Osteocyte (in vitro differentiated cells): ENCODE measurements around the gene C11orf16. TPM values are rescaled to one million over a fixed set of nuclear protein-coding genes. Genes with fewer than 3 reads are reported as not detected.
A peak's percentile ranks its signal among the peaks of the same experiment; 100 is the strongest.

Experiments
- DNase-seq: peaks from one replicate; pipeline ENCODE4 v3.0.0; 2021; ENCODE audit warnings: mixed read lengths; ENCODE audit not compliant: unreplicated experiment; ENCODE audit errors: extremely low spot score
- H3K27ac Mint-ChIP-seq: one replicate; pipeline ENCODE4 v1.8.0; 2021; ENCODE audit warnings: mild to moderate bottlenecking, mixed read lengths; ENCODE audit not compliant: unreplicated experiment
- H3K27me3 Mint-ChIP-seq: one replicate; pipeline ENCODE4 v1.8.0; 2021; ENCODE audit warnings: mixed read lengths; ENCODE audit not compliant: unreplicated experiment
- H3K36me3 Mint-ChIP-seq: one replicate; pipeline ENCODE4 v1.8.0; 2021; ENCODE audit warnings: mixed read lengths; ENCODE audit not compliant: unreplicated experiment
- H3K4me1 Mint-ChIP-seq: one replicate; pipeline ENCODE4 v1.8.0; 2021; ENCODE audit warnings: mixed read lengths; ENCODE audit not compliant: unreplicated experiment
- H3K4me3 Mint-ChIP-seq: one replicate; pipeline ENCODE4 v1.8.0; 2021; ENCODE audit warnings: mild to moderate bottlenecking, moderate library complexity, mixed read lengths; ENCODE audit not compliant: unreplicated experiment
- H3K9me3 Mint-ChIP-seq: one replicate; pipeline ENCODE4 v1.8.0; 2021; ENCODE audit warnings: mixed read lengths; ENCODE audit not compliant: unreplicated experiment
- total RNA-seq: library from RNA; stranded (reverse); gene quantifications from 2 replicates; pipeline ENCODE4 v1.2.1, GENCODE V29; 2021
- TF ChIP-seq, protein P1 (sequence below): fragments of 200-600 bp; sonication (generic); IDR thresholded peaks from 2 replicates; pipeline ENCODE4 v1.5.0; 2021; ENCODE audit warnings: antibody characterized with exemption, mild to moderate bottlenecking, moderate library complexity

Gene C11orf16
- total RNA-seq, 1 donor from 2014 or later: not detected

DNA sequence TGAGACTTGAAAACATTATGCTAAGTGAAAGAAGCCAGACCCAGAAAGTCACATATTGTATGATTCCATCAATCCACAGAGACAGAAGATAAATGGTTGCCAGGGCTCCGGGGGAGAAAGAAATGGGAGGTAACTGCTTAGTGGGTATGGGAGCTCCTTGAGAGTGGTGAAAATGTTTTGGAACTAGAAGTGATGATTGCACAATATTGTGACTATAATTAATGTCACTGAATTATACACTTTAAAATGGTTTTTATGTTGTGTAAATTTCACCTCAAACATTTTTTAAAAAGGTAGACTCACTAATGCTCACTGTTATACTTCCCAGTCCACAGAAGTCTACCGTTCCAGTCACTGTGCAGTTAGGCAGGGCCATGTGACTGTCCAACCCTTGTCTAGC lies 54.0 kb downstream of the C11orf16 start:
- no peaks in the 10 kb centered on the region for H3K27me3 Mint-ChIP-seq
- TF ChIP-seq, protein P1, sequence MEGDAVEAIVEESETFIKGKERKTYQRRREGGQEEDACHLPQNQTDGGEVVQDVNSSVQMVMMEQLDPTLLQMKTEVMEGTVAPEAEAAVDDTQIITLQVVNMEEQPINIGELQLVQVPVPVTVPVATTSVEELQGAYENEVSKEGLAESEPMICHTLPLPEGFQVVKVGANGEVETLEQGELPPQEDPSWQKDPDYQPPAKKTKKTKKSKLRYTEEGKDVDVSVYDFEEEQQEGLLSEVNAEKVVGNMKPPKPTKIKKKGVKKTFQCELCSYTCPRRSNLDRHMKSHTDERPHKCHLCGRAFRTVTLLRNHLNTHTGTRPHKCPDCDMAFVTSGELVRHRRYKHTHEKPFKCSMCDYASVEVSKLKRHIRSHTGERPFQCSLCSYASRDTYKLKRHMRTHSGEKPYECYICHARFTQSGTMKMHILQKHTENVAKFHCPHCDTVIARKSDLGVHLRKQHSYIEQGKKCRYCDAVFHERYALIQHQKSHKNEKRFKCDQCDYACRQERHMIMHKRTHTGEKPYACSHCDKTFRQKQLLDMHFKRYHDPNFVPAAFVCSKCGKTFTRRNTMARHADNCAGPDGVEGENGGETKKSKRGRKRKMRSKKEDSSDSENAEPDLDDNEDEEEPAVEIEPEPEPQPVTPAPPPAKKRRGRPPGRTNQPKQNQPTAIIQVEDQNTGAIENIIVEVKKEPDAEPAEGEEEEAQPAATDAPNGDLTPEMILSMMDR: no peak
- no peak overlapping the region for H3K27ac Mint-ChIP-seq
- no peak overlapping the region for H3K4me3 Mint-ChIP-seq
- H3K9me3 Mint-ChIP-seq: no peaks in the 10 kb centered on the region
- no peaks in the 10 kb centered on the region for H3K36me3 Mint-ChIP-seq
- no peak for DNase-seq
- H3K4me1 Mint-ChIP-seq: peaks cover 3% of the 10 kb centered on the region

DNA sequence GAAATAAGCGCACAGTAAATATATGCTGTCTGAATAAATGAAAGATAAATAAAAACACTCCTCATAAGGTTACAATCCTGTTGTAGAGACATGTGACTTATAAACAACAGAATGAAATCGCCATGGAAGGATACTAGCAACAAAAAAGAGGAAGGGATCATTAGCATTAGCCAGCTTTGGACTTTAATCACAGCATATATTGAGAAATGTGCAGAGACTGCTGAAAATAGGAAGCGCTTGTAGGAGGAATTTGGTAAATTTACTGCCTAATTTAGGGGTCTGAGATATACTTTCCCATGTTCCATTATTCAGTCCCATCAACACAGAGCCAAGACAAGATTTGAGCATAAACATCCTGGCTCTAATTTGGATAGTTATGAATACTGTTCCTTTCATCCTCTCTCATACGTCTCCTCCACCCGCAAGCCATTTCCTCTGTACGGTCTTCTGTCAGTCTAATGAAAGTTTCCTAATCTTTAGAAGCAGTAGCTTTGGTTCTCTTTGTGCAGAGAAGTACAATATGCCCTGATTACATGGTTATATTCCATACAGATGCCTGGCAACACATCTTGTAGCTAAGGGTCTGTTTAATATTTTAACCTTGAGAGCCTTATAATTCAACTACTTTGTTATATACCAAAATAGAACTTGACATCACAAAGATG lies 58.9 kb downstream of the C11orf16 start:
- H3K4me1 Mint-ChIP-seq: peaks cover 32% of the 10 kb centered on the region
- no peaks in the 10 kb centered on the region for H3K36me3 Mint-ChIP-seq
- TF ChIP-seq, protein P1: no peak
- no peak overlapping the region for H3K4me3 Mint-ChIP-seq
- H3K27ac Mint-ChIP-seq: no peak overlapping the region
- no peaks in the 10 kb centered on the region for H3K27me3 Mint-ChIP-seq
- H3K9me3 Mint-ChIP-seq: no peaks in the 10 kb centered on the region
- no peak for DNase-seq

DNA sequence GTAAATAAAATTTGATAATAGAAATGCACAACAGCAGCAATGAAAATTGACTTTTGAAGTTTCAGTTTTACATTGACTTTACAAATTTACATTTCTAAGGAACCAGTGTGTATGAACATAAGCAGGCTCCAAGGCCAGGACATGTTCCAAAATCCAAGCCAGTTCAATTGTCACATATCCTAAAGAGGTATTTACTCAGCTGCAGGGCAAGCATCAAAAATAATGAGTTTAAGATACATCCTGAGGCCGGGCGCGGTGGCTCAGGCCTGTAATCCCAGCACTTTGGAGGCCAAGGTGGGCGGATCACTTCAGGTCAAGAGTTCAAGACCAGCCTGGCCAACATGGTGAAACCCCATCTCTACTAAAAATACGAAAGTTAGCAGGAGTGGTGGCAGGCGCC lies 60.8 kb downstream of the C11orf16 start:
- no peaks in the 10 kb centered on the region for H3K27me3 Mint-ChIP-seq
- no peaks in the 10 kb centered on the region for H3K9me3 Mint-ChIP-seq
- H3K4me3 Mint-ChIP-seq: peak overlapping the region; percentile 77
- DNase-seq: no peak
- peaks cover 51% of the 10 kb centered on the region for H3K4me1 Mint-ChIP-seq
- H3K27ac Mint-ChIP-seq: peak overlapping the region; percentile 94
- H3K36me3 Mint-ChIP-seq: no peaks in the 10 kb centered on the region
- TF ChIP-seq, protein P1: no peak

DNA sequence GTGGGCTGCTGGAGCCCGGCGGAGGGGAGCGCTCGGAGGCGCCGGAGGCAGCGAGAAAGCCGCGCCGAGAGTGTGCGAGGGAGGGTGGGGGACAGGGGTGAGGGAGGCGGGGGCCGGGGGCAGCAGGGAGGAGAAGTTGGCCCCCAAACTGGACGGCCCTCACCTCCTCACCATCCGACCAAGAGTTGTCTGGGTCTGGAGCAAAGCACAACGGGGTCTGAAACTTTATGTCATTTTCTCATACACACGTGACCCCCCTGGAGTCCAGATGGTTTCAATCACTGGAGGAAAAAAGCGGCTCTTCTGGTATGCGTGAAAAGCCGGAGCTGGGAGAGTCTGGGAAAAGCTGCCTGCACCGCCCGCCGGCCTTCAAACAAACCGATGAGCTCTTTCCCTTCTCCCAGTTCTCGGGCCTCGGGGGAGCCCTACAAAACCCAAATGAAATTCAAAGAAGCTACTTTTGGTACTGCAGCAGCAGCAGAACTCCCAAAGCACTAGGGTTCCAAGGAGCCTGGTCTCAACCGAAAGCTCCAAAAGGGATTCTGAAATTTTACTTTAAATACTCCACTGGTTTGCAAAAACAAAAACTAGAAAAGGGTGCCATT lies 61.5 kb downstream of the C11orf16 start:
- TF ChIP-seq, protein P1: no peak
- Mint-ChIP-seq H3K4me3 (peak overlapping the region; percentile 77), H3K36me3 (no peaks in the 10 kb centered on the region), H3K9me3 (no peaks in the 10 kb centered on the region), H3K27ac (peak overlapping the region; percentile 94), H3K27me3 (no peaks in the 10 kb centered on the region), H3K4me1 (peaks cover 58% of the 10 kb centered on the region)
- DNase-seq: peak; percentile 92

DNA sequence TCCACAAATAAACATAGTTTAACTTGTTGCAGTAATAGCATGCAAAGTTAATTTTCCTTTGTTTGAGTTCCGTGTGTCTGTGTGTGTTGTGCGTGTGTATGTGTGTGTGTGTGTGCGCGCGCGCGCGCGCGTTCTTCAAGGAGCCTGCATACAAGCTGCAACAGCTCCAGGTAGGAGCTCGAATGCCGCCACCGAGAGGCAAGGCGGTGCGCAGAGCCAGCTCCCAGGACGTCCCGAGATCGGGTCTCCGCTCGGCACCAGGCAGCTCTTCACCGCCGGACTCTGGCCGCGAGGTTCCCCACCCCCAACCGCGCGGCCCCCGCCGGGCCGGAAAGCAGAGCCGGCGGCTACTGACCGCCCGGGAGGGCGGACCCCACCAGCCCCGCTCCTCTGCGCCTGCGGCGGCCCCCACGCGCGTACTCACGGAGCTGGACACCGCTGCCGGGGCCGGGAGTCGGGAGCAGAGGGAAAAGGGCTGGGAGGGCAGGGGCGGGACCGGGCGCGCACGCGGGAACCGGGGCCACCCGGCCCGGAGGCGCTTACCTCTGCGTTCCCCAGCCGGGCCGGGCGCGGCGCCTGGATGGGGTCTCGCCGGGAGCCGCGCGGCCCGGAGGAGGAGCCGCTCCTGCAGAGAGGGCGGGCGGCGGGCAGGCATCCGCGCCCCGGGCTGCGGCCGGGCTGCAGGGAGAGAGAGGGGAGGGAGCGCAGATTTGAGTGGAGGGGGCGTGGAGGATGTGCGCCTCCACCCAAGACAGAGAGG lies 62.2 kb downstream of the C11orf16 start:
- peaks cover 61% of the 10 kb centered on the region for H3K4me1 Mint-ChIP-seq

More for the DNA sequence above, 62.2 kb downstream of the C11orf16 start:
- H3K27ac Mint-ChIP-seq: peak overlapping the region; percentile 94
- TF ChIP-seq, protein P1: no peak
- no peaks in the 10 kb centered on the region for H3K9me3 Mint-ChIP-seq
- peak overlapping the region; percentile 88 for H3K4me3 Mint-ChIP-seq
- H3K36me3 Mint-ChIP-seq: no peaks in the 10 kb centered on the region
- H3K27me3 Mint-ChIP-seq: no peaks in the 10 kb centered on the region
- peak; percentile 91 for DNase-seq
